ENCODE data around the gene KRTAP10-12.

DNA sequence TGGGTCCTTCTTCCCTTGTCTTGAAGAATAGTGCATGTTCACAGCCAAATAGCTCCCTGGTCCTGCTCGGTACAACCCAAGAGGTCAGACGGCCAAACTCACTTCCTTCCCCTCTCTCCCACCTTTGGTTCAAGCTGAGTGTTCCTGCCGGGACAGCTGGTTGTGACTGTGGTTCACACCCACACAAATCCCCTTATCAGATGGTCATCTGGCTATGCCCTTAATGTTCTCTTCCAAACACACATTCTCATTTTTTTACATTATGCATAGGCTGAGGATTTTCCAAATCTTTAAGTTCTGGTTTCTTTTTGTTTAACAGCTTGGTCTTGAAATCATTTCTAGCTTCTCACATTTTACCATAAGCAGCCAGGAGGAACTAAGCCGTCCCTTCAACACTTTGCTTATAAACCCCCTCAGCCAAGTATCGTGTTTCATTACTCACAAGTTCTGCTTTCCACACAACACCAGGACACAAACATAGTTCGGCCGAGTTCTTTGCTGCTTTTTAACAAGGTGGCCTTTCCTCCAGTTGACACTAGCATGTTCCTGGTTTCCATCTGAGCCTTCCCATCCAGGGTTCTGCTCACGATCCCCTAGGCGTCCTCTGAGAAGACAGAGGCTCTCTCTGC, 34.1 kb downstream of the KRTAP10-12 start:
- TF ChIP-seq, protein P1, sequence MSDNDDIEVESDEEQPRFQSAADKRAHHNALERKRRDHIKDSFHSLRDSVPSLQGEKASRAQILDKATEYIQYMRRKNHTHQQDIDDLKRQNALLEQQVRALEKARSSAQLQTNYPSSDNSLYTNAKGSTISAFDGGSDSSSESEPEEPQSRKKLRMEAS (IDR thresholded peaks at IDR 0.05), result no peak
- TF ChIP-seq FOXM1 (IDR thresholded peaks at IDR 0.05; ENCODE audit: borderline replicate concordance, low read depth) (no peak), EP300 (IDR thresholded peaks at IDR 0.05; ENCODE audit: borderline replicate concordance) (no peak), CREB1 (IDR thresholded peaks at IDR 0.05; ENCODE audit: low read depth) (no peak)

Data from Ishikawa (cell line).